Frontal cortex (tissue), 4 donors: Measurements from ENCODE around the gene SEPTIN11. TPM values are rescaled to one million over a fixed set of nuclear protein-coding genes. Genes with fewer than 3 reads are reported as not detected.

Source experiments
- DNase-seq, 2 donors: peaks; one replicate each; pipeline ENCODE4 v3.0.0; 2012; ENCODE audit warnings: low spot score in 2 of 2
- FAIRE-seq: peaks from 2 replicates; lab custom pipeline; 2012; peaks lifted over from hg19 to GRCh38; lab: Jason Lieb, UNC
- total RNA-seq: library from RNA; depleted of rRNA; stranded (reverse); fragments of >200 nt; gene quantifications from one replicate; pipeline ENCODE4 v1.2.3, GENCODE V29; 2014
- donor health status: control.
- donor health status: control.
- donor health status: control.

SEPTIN11 gene
- total RNA-seq, 1 donor from 2014 or later: 198 TPM

- DNase-seq (no peak), FAIRE-seq (no peak)
Observed at GRCh38 chr4:76974150-76974549, 24.6 kb downstream of the SEPTIN11 start.

- FAIRE-seq (no peak), DNase-seq (no peak)
Observed at GRCh38 chr4:76977113-76977512, 27.6 kb downstream of the SEPTIN11 start.

GRCh38 chr4:76977736-76978350, 28.3 kb downstream of the SEPTIN11 start:
- FAIRE-seq (no peak), DNase-seq (no peak)

DNA sequence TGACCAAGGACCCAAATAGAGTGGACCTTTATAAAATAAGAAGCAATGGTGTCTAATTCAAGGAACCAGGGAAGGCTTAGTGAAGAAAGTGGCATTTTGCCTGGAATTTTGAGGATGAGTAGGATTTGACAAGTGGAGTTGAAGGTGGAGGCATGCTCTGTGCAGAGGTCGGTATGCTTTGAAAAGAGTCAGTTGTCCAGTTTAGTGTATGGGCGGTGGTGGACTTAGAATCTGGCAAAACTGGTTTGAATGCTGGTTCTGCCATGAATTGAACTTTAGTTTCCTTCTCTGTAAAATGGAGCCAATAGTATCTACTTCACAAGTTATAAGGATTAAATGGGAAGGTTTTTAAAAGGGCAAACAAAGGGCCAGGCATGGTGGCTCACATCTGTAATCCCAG, 29.7 kb downstream of the SEPTIN11 start:
- DNase-seq: no peak
- FAIRE-seq: no peak

- DNase-seq (no peak), FAIRE-seq (no peak)
Observed at GRCh38 chr4:76980261-76980660, 30.7 kb downstream of the SEPTIN11 start.

GRCh38 chr4:76981644-76982043, 32.1 kb downstream of the SEPTIN11 start:
- FAIRE-seq (no peak), DNase-seq (no peak)

DNA sequence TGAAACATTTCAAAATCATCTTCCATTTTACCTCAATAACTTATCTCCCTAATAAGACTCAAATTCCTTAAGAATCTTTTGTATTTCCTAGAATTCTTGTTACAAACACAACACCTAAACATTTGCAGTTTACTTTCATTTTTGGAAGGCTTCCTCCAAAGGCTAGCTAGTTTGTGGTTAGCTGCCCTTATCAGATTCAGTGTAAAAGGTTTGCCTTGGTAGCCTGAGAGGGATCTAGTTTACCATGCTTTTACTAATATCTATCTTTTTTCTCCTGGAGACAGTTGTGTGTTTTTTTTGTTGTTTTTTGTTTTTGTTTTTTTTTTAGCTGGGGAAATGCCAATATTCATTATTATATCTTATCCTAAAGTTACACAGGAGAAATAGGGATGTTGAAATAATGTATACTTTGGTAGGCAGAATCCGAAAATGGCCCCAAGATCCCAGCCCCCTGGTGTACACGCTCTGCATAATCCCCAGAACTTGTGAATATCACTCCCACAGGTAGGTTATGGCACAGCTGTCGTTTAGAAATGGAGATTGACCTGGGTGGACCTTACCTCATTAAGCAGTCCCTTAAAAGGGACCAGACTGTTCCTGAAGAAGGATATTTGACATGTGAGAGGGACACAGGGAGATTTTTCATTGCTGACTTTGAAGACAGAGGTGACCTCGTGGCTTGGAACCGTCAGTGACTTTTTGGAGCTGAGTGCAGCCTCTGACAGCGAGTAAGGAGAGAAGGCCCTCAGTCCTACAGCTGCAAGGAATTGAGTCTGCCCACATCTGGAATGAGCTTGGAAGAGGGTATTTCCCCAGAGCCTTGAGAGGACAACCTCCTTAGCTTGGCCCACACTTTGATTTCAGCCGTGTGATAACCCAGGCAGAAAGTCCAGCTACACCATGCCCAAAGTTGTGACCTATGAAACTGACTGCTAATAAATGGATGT, 33.4 kb downstream of the SEPTIN11 start:
- FAIRE-seq (no peak), DNase-seq (no peak)

GRCh38 chr4:76984127-76984526, 34.6 kb downstream of the SEPTIN11 start:
- FAIRE-seq (no peak), DNase-seq (no peak)

DNA sequence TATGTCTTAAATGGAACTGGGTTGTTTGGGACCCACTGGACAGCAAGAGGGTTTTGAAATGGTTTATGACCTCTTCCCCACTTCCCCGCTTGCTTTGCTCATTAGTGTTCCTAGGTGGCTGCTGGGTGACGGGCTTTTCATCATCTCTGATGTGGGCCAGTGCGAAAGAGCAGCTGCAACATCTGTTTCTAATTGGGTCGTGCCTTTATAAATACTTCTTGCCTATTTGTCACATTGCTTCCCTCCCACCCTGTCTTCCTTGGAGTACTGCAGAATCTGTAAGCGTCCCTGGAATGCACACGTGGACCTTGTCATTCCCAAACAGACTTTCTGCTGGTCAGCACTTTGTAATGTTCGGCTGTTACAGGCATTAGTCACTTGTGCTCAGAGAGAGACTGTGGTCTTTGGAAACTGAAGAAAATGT, 35.2 kb downstream of the SEPTIN11 start:
- DNase-seq (peak in 1 of 2 donors; percentile 28), FAIRE-seq (no peak)

- DNase-seq: no peak
Observed at GRCh38 chr4:76987153-76987591, 37.6 kb downstream of the SEPTIN11 start.

GRCh38 chr4:76987685-76988084, 38.1 kb downstream of the SEPTIN11 start:
- DNase-seq (no peak), FAIRE-seq (no peak)

More at GRCh38 chr4:76987153-76987591, 37.6 kb downstream of the SEPTIN11 start:
- no peak for FAIRE-seq

DNA sequence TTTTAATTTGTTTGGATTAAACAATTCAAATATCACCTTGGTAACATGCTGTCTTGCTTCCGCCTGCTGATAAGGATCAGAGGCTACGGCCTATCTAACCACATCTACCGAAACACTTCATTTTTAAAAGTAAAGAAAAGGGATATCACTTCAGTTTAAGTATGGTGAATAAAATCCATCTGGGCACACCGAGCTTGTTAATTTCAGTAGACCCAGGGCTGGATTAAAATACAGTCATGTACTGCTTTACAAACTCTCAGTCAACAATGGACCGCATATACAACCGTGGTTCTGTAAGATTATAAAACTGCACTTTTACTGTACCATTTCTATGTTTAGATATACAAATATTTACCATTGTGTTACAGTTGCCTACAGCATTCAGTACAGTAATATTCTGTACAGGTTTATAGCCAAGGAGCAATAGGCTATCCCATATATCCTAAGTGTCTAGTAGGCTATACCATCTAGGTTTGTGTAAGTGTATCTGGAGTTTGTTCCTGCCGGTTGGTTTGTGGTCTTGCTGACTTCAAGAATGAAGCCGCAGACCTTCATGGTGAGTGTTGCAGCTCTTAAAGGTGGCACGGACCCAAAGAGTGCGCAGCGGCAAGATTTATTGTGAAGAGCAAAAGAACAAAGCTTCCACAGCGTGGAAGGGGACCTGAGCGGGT, 40.0 kb downstream of the SEPTIN11 start:
- FAIRE-seq: no peak
- DNase-seq: no peak

DNA sequence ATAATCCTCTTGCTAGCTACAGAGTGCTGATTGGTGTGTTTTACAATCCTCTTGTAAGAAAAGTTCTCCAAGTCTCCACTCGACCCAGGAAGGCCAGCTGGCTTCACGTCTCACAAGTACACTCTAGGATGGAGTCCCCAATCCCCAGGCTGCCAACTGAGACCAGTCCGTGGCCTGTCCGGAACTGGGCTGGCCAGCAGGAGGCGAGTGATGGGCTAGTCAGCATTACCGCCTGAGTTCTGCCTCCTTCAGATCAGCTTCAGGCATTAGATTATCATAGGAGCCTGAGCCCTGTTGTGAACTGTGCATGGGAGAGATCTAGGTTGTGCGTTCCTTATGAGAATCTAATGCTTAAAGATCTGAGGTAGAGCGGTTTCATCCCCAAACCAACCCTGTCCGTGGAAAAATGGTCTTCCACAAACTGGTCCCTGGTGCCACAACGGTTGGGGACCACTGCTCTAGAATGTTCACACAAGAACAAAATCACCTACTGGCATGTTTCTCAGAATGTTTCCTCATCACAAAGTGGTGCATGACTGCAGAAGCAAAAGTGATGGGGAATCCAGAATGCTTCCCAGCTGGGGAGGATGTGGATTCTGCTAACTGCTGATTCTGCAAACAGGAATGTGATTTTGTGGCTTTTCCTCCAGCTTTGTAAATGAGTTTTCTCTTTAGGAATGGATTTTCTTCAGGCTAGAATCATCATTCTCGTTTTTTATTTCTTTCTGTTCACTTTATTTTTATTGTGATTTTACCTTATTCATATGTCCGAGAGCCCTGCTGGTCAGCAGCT, 40.9 kb downstream of the SEPTIN11 start:
- FAIRE-seq: no peak
- DNase-seq: no peak

DNA sequence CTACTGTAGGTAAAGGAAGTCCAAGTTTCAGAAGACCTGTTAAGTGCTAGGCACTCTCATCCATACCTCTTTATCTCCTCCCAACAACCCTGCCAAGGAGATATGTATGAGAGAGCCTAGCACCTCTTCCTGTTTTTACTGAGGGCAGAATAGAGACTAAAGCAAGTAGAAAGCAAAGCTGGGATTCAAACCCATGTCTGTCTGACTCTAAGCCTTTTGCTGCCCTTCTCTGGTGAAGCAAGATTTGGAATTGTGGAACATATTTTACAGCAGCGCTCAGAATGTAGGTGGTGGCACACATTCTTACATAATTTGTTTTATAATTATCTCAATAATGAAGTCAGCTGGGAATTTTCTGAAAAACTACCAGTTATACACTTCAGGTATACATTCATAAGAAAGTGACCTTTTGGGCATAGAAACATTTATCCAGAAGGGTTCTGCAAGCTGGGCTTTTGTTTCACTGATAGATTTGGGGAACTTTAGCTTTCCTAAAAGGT, 41.7 kb downstream of the SEPTIN11 start:
- FAIRE-seq: no peak
- DNase-seq: no peak

- DNase-seq (no peak), FAIRE-seq (no peak)
Observed at GRCh38 chr4:76993787-76994641, 44.5 kb downstream of the SEPTIN11 start.

GRCh38 chr4:76995776-76996175, 46.2 kb downstream of the SEPTIN11 start:
- no peak for FAIRE-seq
- DNase-seq: no peak

DNA sequence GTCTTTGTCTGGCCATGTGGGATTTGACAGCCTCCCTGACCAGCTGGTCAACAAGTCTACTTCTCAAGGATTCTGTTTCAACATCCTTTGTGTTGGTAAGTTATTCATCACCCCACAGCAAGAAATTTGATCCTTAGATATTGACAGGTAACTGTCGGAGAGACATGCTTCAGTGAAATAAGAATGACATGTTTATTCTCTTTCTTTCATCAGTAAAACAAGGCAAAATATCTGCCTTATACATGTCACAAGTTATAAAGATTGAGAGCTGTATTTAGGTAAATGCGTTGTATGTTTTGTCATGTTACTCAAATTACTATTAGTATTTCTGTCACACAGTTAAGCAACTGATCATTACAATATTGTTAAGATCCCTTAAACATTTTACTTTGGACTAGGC, 46.9 kb downstream of the SEPTIN11 start:
- DNase-seq (no peak), FAIRE-seq (no peak)

DNA sequence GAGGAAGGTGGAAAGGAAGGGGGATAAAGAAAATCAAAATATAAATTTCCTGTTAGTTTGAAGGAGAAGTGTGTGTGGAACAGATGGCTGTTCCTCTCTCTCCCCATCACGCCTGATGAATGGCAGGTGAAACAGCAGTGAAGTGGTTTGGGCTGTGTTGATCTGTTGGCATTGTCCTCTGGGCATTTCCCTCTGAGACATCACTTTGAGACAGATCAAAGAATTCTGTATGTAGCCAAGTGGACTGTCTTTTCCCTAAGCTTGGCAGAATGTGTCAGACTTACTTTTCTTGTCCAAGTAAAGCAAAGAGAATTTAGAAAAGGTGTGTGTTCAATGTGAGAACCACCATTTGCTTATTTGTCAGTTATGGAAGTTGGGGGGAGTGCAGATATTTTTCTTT, 47.5 kb downstream of the SEPTIN11 start:
- FAIRE-seq (no peak), DNase-seq (no peak)

- FAIRE-seq (no peak), DNase-seq (no peak)
Observed at GRCh38 chr4:76997532-76997931, 48.0 kb downstream of the SEPTIN11 start.
